HG03571 (cell line): ENCODE results near the gene TMEM80.
"Not testable (repeated sequence)": the region's sequence is repeated elsewhere in the genome, so short reads cannot be mapped to it uniquely, and the experiment has no call there.

Experiments used
- ATAC-seq: cut with Tn5 transposase; IDR thresholded peaks from one replicate; pipeline ENCODE4 v1.9.1; 2021; ENCODE audit not compliant: unreplicated experiment

Gene TMEM80

GRCh38 chr11:720642-721246, 25.1 kb downstream of the TMEM80 start:
- no peak for ATAC-seq

GRCh38 chr11:721247-721740, 25.7 kb downstream of the TMEM80 start:
- no peak for ATAC-seq

- ATAC-seq = no peak
Observed at GRCh38 chr11:721741-722345, 26.2 kb downstream of the TMEM80 start.

- no peak for ATAC-seq
Observed at GRCh38 chr11:722346-722811, 26.8 kb downstream of the TMEM80 start.

GRCh38 chr11:723120-723883, 27.7 kb downstream of the TMEM80 start:
- ATAC-seq = no peak

- no peak for ATAC-seq
Observed at GRCh38 chr11:724049-724777, 28.6 kb downstream of the TMEM80 start.

GRCh38 chr11:724778-725386, 29.3 kb downstream of the TMEM80 start:
- ATAC-seq = no peak

- no peak for ATAC-seq
Observed at GRCh38 chr11:725624-726202, 30.1 kb downstream of the TMEM80 start.

GRCh38 chr11:726278-727220, 30.9 kb downstream of the TMEM80 start:
- no peak for ATAC-seq

GRCh38 chr11:727281-727701, 31.7 kb downstream of the TMEM80 start:
- ATAC-seq = no peak

GRCh38 chr11:727859-728748, 32.5 kb downstream of the TMEM80 start:
- no peak for ATAC-seq

GRCh38 chr11:728901-729491, 33.4 kb downstream of the TMEM80 start:
- ATAC-seq = no peak

- no peak for ATAC-seq
Observed at GRCh38 chr11:729492-730074, 34.0 kb downstream of the TMEM80 start.

GRCh38 chr11:733072-733471, 37.5 kb downstream of the TMEM80 start:
- no peak for ATAC-seq

GRCh38 chr11:734541-734940, 38.9 kb downstream of the TMEM80 start:
- not testable (repeated sequence) for ATAC-seq

GRCh38 chr11:737366-737765, 41.8 kb downstream of the TMEM80 start:
- no peak for ATAC-seq

- ATAC-seq = not testable (repeated sequence)
Observed at GRCh38 chr11:737899-738298, 42.3 kb downstream of the TMEM80 start.

- ATAC-seq = no peak
Observed at GRCh38 chr11:742156-742546, 46.5 kb downstream of the TMEM80 start.
